ENCODE results near the gene CCDC142.

- TF ChIP-seq CTCF (IDR thresholded peaks at IDR 0.05) = no peak
- no peak for TF ChIP-seq POLR2A (IDR thresholded peaks at IDR 0.05)
Measured at GRCh38 chr2:74454654-74455511, 27.9 kb downstream of the CCDC142 start, which contains the start of gene INO80B.
